Measurements from ENCODE around the gene MTMR12. TPM values are rescaled to one million over a fixed set of nuclear protein-coding genes. Genes with fewer than 3 reads are reported as not detected.
"Not testable (repeated sequence)": the region's sequence is repeated elsewhere in the genome, so short reads cannot be mapped to it uniquely, and the experiment has no call there.

The MTMR12 gene
- total RNA-seq, 1 donor = 31.1 TPM

- Histone ChIP-seq H3K27me3 (ENCODE audit: insufficient read depth, low read length) (no peaks in the 10 kb centered on the region), H3K9me3 (ENCODE audit: low read depth, low read length) (no peaks in the 10 kb centered on the region), H3K4me1 (ENCODE audit: insufficient read depth, low read length) (peaks cover 17% of the 10 kb centered on the region), H3K4me3 (ENCODE audit: low read length) (no peak overlapping the region)
These were observed 2.7 kb upstream of the MTMR12 start for GRCh38 chr5:32315221-32316014.

GRCh38 chr5:32314658-32315057 is 1.9 kb upstream of the MTMR12 start:
- Histone ChIP-seq H3K9me3 (ENCODE audit: low read depth, low read length) (no peaks in the 10 kb centered on the region), H3K27me3 (ENCODE audit: insufficient read depth, low read length) (no peaks in the 10 kb centered on the region)

GRCh38 chr5:32314152-32314488 is 1.4 kb upstream of the MTMR12 start:
- not testable (repeated sequence) for H3K27me3 ChIP-seq (ENCODE audit: insufficient read depth, low read length); H3K4me3 ChIP-seq (ENCODE audit: low read length); H3K9me3 ChIP-seq (ENCODE audit: low read depth, low read length)
- peaks cover 30% of the 10 kb centered on the region for H3K4me1 ChIP-seq (ENCODE audit: insufficient read depth, low read length)

More at GRCh38 chr5:32314658-32315057, 1.9 kb upstream of the MTMR12 start:
- Histone ChIP-seq H3K4me3 (ENCODE audit: low read length) (no peak overlapping the region), H3K4me1 (ENCODE audit: insufficient read depth, low read length) (peaks cover 25% of the 10 kb centered on the region)

- peak overlapping the region; percentile 74 for H3K4me3 ChIP-seq (ENCODE audit: low read length)
- H3K27me3 ChIP-seq (ENCODE audit: insufficient read depth, low read length) = no peaks in the 10 kb centered on the region
- no peaks in the 10 kb centered on the region for H3K9me3 ChIP-seq (ENCODE audit: low read depth, low read length)
- H3K4me1 ChIP-seq (ENCODE audit: insufficient read depth, low read length) = peaks cover 42% of the 10 kb centered on the region
These were observed 543 bp downstream of the MTMR12 start for GRCh38 chr5:32312197-32312594.

DNA sequence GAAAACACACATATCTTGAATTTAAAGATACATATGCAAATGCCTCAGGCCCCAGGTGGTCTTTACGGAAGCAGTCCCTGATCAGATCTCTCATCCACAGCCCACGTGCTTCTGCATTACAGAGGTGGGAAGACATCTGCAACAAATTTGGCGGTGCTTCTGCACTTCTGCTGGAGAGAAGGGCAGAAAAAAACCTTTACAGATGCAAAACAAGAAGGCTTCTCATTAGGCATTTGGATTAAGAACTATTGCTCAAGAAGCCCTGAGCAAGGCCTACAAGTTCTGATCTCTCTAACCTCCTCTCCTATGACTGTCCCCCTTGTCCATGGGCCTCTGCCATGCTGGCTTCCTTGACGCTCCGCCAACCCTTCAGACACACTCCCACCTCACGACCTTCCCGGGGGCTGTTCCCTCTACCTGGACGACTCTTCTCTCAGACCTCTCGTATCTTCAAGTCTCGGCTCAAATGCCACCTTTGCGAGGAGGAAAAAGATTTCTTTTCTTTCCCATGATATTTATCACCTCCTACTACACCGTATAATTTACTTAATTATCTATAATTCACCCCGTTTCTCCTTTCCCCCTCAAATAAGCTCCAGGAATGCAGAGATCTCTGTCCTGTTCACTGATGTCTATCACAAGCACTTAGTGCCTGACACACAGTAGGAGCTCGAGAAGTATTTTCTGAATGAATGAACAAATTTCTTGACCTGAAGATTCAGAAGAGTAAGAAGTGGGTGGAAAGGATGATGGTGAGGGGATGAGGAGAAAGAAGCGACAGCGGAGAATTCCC is 1.1 kb downstream of the MTMR12 start:
- no peaks in the 10 kb centered on the region for H3K9me3 ChIP-seq (ENCODE audit: low read depth, low read length)
- peaks cover 42% of the 10 kb centered on the region for H3K4me1 ChIP-seq (ENCODE audit: insufficient read depth, low read length)
- H3K27me3 ChIP-seq (ENCODE audit: insufficient read depth, low read length) = no peaks in the 10 kb centered on the region
- H3K4me3 ChIP-seq (ENCODE audit: low read length) = peak overlapping the region; percentile 74

- Histone ChIP-seq H3K4me3 (ENCODE audit: low read length) (no peak overlapping the region), H3K9me3 (ENCODE audit: low read depth, low read length) (no peaks in the 10 kb centered on the region), H3K27me3 (ENCODE audit: insufficient read depth, low read length) (no peaks in the 10 kb centered on the region), H3K4me1 (ENCODE audit: insufficient read depth, low read length) (peaks cover 47% of the 10 kb centered on the region)
These were observed 3.0 kb downstream of the MTMR12 start for GRCh38 chr5:32309761-32310160.

- H3K4me1 ChIP-seq (ENCODE audit: insufficient read depth, low read length) = peaks cover 51% of the 10 kb centered on the region
These were observed 3.8 kb downstream of the MTMR12 start for GRCh38 chr5:32308946-32309345.

DNA sequence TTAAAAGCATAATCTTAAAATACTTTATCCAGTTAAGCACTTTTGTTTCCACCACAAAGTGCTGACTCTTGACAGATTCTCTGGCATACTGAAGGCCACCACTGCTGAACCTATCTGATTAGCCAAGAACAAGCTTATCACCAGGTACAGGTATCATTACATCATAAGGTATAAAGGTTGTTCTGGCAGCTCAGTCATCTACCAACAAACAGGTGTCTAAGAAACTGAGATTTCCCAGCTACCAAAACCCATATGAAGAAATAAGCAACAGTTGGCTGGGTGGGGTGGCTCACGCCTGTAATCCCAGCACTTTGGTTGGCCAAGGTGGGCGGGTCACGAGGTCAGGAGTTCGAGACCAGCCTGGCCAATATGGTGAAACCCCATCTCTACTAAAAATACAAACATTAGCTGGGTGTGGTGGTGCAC is 5.0 kb downstream of the MTMR12 start:
- Histone ChIP-seq H3K4me1 (ENCODE audit: insufficient read depth, low read length) (peaks cover 51% of the 10 kb centered on the region), H3K27me3 (ENCODE audit: insufficient read depth, low read length) (no peaks in the 10 kb centered on the region), H3K9me3 (ENCODE audit: low read depth, low read length) (no peaks in the 10 kb centered on the region), H3K4me3 (ENCODE audit: low read length) (no peak overlapping the region)

More at GRCh38 chr5:32308946-32309345, 3.8 kb downstream of the MTMR12 start:
- Histone ChIP-seq H3K27me3 (ENCODE audit: insufficient read depth, low read length) (no peaks in the 10 kb centered on the region), H3K4me3 (ENCODE audit: low read length) (no peak overlapping the region), H3K9me3 (ENCODE audit: low read depth, low read length) (no peaks in the 10 kb centered on the region)

DNA sequence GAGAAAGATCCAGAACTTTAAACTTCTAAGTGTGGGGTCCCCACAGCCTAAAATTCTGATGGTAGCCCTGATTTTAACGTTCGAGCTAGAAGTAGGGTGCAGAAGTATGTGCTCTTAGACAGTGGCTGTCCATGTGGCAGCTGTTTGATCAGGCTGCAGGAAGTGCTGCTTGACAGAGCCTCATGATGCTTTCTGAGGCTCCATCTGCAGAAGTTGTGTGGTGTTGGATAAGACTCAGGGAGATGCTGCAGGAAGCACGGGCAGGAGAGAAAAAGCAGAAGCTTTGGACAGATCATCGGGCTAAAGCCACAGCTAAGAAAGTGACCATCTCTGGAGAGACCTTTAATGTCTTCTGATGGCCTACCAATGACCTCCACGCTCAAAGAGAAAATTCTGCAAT is 8.1 kb downstream of the MTMR12 start:
- no peaks in the 10 kb centered on the region for H3K9me3 ChIP-seq (ENCODE audit: low read depth, low read length)
- H3K27me3 ChIP-seq (ENCODE audit: insufficient read depth, low read length) = no peaks in the 10 kb centered on the region
- peaks cover 26% of the 10 kb centered on the region for H3K4me1 ChIP-seq (ENCODE audit: insufficient read depth, low read length)
- no peak overlapping the region for H3K4me3 ChIP-seq (ENCODE audit: low read length)

DNA sequence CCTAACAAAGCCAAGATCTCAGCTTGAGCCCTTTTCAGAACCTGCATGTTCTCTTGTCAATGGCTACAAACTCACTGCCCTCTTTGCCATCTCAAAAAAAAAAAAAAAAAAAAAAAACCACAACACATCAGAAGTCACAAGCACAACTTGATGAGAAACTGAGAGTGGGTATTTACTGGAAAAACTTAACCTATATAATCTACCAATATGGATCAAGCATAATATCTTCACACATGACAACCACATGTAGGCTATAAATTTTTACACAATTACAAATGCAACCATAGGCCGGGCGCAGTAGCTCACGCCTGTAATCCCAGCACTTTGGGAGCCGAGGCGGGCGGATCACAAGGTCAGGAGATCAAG is 9.0 kb downstream of the MTMR12 start:
- H3K9me3 ChIP-seq (ENCODE audit: low read depth, low read length) = no peaks in the 10 kb centered on the region
- peaks cover 17% of the 10 kb centered on the region for H3K4me1 ChIP-seq (ENCODE audit: insufficient read depth, low read length)
- H3K27me3 ChIP-seq (ENCODE audit: insufficient read depth, low read length) = no peaks in the 10 kb centered on the region
- H3K4me3 ChIP-seq (ENCODE audit: low read length) = no peak overlapping the region

- Histone ChIP-seq H3K4me3 (ENCODE audit: low read length) (no peak overlapping the region), H3K4me1 (ENCODE audit: insufficient read depth, low read length) (peaks cover 15% of the 10 kb centered on the region), H3K27me3 (ENCODE audit: insufficient read depth, low read length) (no peaks in the 10 kb centered on the region), H3K9me3 (ENCODE audit: low read depth, low read length) (no peaks in the 10 kb centered on the region)
These were observed 9.6 kb downstream of the MTMR12 start for GRCh38 chr5:32302835-32303754.

DNA sequence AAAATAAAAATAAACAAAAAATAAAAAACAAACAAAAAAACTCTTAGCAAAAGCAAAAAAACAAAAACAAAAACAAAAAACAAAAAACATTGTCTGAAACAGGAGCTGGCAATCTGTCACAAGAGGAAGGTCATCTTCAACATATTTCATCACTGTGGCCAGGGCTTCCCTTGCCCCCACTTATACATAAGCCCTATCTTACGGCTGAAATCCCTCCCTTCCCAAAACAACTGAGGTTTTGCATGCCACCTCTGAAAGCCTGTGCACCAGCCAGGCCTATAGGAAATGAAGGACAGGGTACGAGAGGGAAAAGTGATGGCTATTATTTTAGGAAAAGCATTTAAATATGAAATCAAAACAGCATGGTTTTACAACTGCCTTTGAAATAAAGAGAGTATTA is 10.8 kb downstream of the MTMR12 start:
- no peak overlapping the region for H3K4me3 ChIP-seq (ENCODE audit: low read length)
- H3K4me1 ChIP-seq (ENCODE audit: insufficient read depth, low read length) = peaks cover 17% of the 10 kb centered on the region
- no peaks in the 10 kb centered on the region for H3K9me3 ChIP-seq (ENCODE audit: low read depth, low read length)
- no peaks in the 10 kb centered on the region for H3K27me3 ChIP-seq (ENCODE audit: insufficient read depth, low read length)

DNA sequence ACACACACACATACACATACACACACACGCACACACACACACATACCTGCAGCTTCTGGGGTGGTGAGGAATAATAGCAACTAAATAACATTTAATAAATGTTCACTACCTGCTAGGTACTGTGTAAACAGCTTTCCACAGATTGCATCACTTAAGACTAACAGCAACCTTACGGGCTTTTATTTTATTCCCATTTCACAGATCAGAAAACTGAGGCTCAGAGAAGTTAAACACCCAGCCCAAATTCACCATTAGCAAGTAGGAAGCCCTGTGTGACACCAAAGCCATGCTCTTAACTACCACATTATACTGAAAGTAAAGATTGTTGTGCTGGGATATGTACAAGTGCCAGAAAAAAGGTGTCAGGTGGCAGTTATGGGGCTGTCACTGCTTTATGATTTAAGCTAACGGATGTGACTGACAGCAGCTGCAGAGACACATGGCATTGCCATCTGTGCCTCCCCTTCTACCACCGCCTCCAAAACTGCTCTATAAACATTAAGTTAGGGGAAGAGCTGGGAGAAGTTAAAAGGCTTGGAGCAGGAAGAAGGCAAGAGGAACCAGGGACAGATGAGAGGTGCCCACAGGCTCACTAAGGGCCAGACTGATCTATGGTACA is 13.6 kb downstream of the MTMR12 start:
- H3K4me1 ChIP-seq (ENCODE audit: insufficient read depth, low read length) = peaks cover 8% of the 10 kb centered on the region
- H3K27me3 ChIP-seq (ENCODE audit: insufficient read depth, low read length) = no peaks in the 10 kb centered on the region
- H3K9me3 ChIP-seq (ENCODE audit: low read depth, low read length) = no peaks in the 10 kb centered on the region
- no peak overlapping the region for H3K4me3 ChIP-seq (ENCODE audit: low read length)

GRCh38 chr5:32298059-32298415 is 14.7 kb downstream of the MTMR12 start:
- Histone ChIP-seq H3K27me3 (ENCODE audit: insufficient read depth, low read length) (no peaks in the 10 kb centered on the region), H3K9me3 (ENCODE audit: low read depth, low read length) (no peaks in the 10 kb centered on the region), H3K4me3 (ENCODE audit: low read length) (no peak overlapping the region), H3K4me1 (ENCODE audit: insufficient read depth, low read length) (peaks cover 8% of the 10 kb centered on the region)

Measured in mononuclear cell (primary cell).